ENCODE measurements around the gene G6PD.

GRCh38 chrX:154593201-154593600, 46.6 kb upstream of the G6PD start:
- no peak for TF ChIP-seq CTCF (IDR thresholded peaks at IDR 0.05)
- TF ChIP-seq POLR2A (IDR thresholded peaks at IDR 0.05) = no peak

All from esophagus squamous epithelium (tissue), 4 donors.